HG03064 (cell line): ENCODE results near the gene VPS54.

Experiments used
- ATAC-seq: cut with Tn5 transposase; IDR thresholded peaks from one replicate; pipeline ENCODE4 v1.9.1; 2021; ENCODE audit warnings: low read depth; ENCODE audit not compliant: unreplicated experiment

VPS54 gene

DNA sequence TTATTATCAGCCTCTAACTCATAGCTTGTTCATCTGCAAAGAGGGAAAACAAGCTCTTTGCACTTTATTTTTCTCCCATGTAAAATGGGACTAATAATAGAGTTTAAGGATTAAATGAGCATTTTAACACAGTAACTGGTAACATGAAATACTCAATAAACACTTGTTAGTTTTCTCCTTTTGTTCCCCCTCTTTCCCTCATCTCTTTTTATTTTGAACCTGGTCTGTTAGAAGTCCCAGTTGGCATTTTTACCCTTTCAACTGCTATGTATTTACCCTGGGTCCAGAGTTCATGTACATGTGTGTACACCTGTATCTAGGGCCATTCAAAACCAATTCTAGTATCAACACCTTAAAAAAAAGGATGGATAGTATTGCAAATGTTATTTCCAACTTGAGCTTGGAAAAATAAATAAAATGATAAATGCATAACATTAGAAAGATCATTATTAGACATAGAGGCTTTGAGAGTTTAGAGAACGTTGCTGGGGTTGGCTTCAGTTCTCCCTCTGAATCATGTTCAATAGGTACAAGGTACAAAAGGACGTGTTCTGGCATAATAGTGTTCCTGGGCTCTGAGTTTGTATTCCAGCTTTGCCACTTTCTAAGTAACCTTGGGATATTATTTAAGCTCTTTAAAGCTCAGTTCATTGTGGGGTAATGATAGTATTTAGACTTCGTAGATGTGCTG lies 5.2 kb upstream of the VPS54 start:
- no peak for ATAC-seq

DNA sequence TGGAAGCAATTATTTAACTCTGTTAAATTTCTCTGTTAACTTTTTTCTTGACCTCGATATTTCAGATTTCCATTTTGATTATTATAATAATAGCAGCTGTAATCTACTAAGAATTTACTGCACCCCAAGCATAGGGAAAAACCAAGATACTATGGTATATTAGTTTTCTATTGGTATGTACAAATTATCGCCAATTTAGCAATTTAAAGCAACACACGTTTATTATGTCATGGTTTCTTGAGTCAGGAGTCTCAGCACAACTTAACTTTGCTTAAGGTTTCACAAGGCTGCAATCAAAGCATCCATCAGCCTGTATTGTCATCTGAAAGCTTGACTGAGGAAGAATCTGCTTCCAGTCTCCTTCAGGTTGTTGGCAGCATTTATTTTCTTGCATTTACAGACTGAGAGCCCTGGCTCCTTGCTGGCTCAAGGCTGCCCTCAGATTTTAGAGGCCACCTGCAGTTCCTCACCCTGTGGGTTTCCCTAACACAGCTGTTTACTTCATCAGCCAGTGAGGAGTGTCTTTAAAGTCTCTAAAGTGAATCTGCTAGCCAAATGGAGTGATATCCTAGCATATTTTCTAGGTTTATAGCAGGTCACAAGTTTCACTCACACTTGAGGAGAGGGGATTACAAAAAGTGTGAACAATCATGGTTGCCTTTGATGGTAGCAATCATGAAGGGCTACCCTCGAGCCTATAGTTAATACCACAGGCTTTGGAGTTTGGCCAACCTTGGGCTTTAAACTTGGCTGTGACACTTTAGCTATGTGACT lies 4.4 kb upstream of the VPS54 start:
- ATAC-seq, result no peak

DNA sequence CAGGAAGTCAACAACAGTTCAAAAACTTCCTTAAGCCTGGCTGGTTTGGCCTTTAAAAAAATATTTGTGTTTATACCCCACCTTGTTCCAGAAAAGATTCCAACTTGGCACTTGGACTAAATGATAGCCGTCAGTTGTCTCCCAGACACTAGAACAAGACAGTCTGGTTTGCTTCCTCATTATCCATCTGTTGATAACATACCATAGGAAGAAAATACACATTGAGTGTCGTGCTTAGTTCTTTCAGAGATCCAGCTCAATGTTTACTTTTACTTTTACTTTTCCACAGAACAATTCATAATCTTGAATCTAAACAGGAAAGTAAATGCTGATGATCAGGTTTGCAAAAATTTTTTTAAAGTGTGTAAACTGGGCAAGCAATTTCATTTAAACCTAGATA lies 2.4 kb upstream of the VPS54 start:
- ATAC-seq, result no peak

DNA sequence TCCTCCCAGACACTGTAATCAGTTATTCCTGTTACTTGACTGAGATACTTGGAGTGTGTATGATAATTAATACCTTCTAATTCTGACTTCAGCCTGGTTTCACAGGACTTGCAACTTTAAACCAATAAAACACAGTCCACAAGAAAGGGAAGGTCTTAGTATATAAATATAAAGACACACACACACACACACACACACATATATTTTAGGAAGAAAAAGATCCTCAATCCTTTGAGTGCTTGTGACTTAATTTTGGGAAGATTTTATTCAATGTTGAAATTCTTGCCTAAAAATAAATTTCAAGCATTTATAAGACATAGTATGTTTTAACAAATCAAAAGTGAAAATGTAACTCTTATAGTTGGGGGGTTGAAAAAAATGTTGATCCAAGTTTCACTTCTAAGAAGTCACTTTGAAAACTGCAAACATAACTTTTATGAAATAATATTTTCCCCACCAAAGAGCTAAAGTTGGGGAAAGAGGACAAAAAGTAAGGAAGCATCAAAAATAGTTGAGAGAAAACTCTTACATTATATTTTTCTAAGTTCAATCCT lies 824 bp upstream of the VPS54 start:
- ATAC-seq, result no peak

DNA sequence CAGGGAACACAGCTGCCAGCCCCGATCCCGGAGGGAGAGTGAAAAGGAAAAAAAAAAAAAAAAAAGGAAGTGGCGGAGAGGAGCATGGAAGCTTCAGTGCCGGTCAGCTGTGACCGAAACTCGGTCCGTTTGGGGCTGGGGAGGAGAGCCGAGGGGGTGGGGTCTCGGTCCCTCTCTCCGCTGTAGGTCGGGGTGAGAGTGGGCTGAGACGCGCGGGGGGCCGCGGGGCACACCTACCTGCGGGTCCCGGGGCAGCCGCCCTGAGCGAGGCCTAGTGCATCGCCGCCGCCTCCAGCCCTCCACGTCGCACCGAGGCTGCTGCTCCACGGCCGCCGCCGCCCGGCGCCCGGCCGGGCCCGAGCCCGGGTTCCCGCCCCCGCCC lies 536 bp downstream of the VPS54 start:
- peak; percentile 49 for ATAC-seq

DNA sequence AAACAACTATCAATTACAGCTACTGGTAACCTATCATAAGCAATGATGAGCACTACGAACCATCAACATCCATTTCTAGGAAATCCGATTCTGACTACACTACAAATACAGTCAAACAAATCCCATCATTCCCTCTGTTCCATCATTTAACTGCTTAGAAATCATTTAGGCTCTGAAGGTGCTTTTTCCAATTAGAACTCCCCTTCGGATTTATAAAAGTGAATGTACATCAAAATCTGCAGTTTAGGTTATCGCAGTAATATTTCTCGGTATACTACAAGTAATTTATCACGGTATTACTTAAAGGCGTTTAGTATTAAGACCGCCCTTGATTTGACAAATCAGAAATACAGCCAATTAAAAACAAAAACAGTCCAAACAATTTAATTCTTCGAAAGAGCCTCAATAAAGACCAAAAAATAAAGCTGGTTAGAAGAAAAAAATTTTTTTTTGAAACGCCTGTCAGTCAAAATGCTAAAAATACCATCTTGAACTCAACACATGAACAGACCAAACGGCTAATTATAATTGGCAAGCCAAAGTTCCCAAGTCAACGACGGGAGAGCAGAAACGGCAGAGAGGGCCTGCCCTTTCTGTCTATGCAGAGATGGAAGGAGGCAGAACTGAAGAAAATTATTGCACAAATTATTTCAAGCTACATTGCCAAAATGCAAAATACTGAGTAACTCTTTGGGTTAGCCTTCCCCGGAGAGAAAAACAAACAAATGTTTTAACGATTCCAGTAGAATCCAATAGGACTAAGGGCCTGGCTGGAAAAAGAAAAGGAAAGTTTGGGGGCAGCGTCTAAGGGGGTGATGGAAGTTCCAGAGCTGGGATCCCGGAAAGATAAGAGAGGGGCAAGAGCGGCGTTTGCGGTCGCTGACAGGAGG lies 1.2 kb downstream of the VPS54 start:
- no peak for ATAC-seq

DNA sequence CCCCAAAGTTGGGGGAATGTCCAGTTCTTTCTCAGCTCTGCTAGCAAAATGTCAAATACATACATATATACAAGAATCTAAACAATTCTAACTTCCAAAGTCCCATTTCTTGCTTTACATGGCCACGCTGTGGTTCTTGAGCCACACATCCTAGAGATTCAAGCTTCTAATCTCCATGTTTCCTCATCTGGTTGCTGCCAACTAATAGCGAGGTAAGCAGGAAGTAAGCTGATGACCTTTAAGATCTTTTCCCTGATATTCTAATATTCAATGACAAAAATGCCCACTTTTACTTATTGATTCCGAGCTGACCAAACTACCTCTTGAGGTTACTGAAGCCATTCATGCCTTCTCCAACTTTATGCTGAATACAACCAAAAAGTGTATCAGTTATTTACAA lies 3.3 kb downstream of the VPS54 start:
- no peak for ATAC-seq

DNA sequence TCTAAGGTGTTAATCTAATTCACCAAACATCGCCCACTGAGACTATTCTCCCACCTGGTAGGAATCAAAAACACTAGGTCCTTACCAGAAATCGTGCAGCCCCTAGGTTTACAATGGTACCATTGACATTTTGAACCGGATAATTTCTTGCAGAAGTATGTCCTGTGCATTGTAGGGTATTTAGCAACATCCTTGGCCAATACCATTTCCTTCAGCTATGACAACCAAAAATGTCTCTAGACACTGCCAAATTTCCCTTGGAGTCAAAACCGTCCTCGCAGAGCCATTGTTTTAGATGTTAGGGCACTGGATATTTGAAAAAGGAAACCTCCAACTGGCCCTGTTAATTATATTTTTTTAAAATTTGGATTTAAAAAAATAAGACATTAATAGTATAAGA lies 3.8 kb downstream of the VPS54 start:
- ATAC-seq, result no peak

DNA sequence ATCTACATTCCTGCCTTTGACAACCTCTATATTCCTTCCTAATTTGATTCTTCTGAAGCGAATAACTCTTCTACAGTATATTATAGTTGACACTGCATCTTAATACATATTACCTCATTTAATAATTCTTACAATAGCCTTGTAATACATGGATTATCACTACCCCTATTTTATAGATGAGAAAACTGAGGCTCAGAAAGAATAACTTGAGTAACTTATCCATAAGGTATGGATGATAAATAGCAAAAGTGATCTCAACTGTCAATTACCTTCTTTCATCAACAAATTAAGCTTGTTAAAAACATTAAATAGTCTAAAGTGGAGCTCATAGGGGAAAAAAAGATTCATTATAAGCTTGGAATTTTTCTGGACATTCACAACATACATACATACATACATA lies 4.6 kb downstream of the VPS54 start:
- ATAC-seq, result no peak

DNA sequence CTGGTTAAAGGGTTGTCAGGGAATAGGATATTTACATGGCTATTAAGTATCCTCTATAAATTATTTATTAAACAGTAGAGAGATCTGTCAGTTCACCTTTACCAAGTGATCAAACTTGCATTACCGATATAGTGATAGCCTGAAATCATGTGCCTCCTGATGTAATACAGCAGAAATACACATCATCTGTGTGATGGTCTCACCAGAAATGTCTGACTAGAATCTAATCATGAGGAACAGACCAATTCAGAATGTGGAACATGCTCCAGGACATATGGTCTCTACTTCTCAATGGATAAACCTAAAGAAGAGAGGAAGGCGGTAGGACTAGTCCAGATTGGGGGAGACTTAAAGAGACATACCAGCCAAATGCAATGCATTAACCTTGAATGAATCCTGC lies 6.2 kb downstream of the VPS54 start:
- no peak for ATAC-seq

DNA sequence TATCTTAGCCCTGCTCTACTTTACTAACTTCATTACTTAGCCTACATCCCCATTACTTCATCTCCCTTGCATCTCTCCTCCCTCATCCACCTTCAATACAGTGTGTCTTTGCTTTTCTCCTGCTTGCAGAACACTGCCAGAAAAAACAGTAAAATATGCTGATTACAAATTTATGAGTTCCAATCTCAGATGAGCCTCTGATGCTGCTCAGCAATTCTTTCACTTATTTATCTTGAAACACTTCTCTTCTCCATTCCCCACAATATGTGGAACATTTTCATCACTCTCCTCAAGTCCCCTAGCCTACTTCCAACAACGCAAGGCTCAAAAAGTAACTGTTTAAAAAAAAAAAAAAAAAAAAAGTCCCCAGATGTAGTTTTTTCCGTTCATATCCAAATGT lies 7.1 kb downstream of the VPS54 start:
- ATAC-seq, result no peak

DNA sequence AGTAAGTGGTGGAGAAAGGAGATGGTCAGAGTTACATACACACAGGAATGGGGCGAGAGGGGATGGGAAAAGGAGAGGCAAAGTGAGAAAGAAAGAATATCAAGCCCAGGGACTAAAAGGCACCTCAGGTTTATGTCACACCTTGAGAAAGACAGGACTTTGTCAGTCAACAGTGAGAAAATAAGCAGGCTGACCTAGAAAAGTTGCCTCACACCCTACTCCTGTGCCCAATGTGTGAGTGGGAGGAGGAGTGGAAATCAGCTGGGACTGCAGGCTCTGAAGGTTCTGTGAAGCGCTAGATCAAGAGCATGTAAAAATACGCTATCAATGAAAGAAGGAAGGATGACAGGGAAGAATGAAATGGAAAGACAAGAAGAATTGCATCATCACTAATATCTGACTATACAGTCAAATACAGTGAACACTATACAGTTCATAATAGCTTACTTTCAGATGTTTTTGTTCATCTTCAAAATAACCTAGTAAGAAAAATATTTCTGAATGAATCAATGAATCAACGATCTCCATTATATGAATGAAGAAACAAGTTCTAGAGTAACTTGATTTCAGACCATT lies 10.7 kb downstream of the VPS54 start:
- no peak for ATAC-seq

DNA sequence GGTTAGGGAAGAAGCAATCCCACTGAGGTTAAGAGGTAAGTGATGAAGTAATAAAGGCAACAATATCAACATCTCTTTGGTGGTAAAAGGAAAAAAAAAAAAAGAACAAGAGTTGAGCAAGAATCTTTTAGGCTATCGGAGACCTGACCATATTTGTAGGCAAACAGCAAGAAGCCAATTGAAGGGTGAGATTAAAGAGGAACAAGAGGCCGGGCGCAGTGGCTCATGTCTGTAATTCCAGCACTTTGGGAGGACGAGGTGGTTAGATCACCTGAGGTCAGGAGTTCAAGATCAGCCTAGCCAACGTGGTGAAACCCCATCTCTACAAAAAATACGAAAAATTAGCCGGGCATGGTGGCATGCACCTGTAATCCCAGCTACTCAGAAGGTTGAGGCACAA lies 11.3 kb downstream of the VPS54 start:
- ATAC-seq, result no peak

DNA sequence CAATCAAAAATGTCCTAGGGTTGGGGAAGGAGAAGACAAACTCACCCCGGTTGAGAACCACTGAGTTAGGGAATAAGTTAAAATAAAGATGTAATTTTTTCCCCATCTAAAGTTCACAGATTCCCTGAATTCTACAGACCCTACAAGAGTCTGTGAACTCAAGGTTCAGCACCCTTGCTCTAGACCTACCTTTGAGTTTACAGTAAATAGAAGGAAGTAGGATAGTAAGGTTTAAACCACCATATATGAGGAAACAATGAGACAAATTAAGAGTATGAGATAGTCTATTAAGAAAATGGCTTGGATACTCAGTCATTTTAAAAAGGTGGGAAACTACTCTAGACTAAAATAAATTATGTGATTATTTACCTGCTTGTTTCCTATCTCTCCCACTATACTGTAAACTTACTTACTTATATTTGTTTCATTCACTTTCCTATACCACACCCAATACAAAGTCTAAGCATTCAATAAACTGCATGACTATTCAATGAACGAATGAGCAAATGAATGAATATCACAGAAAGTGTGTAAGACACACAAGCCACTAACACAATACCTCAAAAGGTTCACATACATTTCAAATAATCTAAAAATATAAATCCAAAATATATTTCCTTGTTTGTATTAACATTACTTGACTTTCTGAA lies 13.4 kb downstream of the VPS54 start:
- ATAC-seq, result no peak

DNA sequence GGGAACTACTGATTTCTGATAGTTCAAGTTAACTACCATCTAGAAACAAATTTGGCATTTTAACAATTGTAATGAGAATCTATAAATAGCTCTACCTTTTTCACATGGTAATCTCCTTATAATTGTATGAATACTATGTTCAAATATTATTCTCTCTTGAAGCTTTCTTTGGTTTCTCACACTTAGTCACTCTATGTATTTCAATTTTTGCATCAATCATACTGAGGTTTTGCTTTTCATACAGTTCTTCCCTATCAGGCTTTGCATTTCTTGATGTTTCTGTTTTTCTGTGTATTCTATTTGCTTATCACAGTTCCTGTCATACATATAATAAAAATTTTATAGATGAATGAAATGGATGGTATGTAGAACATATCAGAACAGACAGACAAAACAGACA lies 16.0 kb downstream of the VPS54 start:
- no peak for ATAC-seq

DNA sequence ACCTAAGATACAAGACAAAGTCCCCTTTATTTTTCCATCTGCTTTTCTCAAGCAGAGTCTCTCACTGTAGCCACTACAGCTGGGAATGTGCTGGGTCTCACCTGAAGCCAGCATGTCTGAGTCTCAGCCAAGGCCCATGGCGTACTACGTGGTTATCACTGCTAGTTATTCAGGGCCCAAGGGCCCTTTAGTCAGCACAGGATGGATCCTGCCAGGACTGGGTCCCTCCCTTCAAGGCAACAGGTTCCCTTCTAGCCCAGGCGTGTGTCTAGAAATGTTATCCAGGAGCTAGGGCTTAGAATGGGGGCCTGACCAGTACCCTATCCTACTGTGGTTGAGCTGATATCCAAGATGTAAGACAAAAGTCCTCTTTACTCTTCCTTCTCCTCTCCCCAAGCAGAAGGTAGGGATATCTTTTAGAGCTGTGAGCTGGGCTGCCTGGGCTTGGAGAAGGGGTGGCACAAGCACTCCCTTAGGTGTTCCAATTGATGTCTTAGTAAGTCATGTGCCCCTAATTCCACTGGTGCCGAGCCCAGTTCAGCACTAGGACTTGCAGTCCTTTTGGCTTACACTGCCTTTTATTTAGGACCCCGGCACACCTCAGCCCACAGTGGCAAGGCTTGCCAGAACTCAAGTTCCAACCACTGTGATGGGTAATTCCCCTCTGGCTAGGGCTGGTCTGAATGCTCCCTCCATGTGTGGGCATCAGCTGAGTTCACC lies 17.7 kb downstream of the VPS54 start:
- ATAC-seq, result no peak

DNA sequence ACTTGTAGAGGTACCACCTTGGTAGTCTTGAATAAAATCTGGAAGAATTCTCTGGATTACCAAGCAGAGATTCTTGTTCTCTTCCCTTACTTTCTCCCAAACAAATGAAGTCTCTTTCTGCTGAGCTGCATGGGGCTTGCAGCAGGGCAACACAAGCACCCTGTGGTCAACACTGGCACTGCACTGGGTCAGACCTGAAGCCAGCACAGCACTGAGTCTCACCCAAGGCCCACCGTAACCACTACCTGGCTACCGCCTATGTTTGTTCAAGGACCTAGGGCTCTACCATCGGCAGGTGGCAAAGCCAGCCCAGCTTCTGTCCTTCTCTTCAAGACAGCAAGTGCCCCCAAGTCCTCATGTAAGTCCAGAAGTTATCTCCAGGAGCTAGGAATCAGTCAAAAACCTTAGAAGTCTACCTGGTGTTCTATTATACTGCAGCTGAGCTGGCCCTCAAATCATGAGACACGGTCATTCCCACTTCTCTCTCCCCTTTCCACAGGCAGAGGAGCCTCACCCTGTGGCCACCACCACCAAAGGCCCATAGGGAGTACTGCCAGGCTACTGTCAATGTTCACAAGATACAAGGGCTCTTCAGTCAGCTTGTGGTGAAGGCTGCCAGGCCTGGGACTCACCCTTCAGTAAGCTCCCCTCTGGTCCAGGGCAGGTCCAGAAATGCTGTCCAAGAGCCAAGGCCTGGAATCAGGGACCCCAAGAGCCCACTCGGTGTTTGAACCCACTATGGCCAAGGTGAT lies 18.4 kb downstream of the VPS54 start:
- ATAC-seq, result no peak

DNA sequence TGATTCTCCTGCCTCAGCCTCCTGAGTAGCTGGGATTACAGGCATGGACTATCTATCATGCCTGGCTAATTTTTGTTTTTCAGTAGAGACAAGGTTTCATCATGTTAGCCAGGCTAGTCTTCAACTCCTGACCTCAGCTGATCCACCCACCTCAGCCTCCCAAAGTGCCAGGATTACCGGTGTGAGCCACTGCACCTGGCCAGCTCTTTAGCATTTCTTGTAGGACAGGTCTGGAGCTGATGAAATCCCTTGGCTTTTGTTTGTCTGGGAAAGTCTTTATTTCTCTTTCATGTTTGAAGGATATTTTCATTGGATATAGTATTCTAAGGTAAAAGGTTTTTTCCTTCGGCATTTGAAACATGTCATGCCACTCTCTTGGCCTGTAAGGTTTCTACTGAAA lies 20.2 kb downstream of the VPS54 start:
- ATAC-seq, result no peak
